ENCODE results near the gene RFPL3. TPM values are rescaled to one million over a fixed set of nuclear protein-coding genes. Genes with fewer than 3 reads are reported as not detected.

The RFPL3 gene
- total and polyA plus RNA-seq, 2 of the 13 experiments (the other 11 are each of a cell fraction or from before 2014, with no cell fraction given): not detected

DNA sequence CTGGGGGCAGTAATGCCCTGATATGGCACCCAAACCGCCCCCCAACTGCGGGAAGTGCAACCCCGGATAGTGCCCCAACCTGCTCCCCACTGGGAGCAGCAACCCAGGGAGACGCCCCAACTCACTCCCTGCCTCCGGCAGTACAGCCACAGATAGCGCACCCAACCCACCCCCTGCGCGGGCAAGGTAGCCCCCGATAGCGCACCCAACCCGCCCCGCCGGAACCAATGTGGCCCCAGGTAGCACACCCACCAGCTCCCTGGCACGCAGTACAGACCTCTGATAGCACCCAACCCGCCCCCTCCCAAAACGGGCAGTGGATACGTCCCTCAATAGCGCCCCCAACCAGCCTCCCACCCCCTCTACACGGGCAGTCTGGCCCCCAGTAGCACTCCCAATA lies 3.8 kb upstream of the RFPL3 start:
- H3K4me2 ChIP-seq (ENCODE audit: low read depth, low read length): no peak overlapping the region
- POLR2A ChIA-PET: no interaction called here
- ATAC-seq: no peak
- intact Hi-C loops (cut with micrococcal nuclease; ENCODE audit: unreplicated experiment): no loop called here
- no peak for DNase-seq (ENCODE audit: low spot score)
- no peaks in the 10 kb centered on the region for H3K4me1 ChIP-seq (ENCODE audit: insufficient read depth, low read length)
- no peaks in the 10 kb centered on the region for H3K9me3 ChIP-seq (ENCODE audit: low read length)
- H3K27ac ChIP-seq (ENCODE audit: extremely low read length, insufficient read depth, low read length): no peak overlapping the region
- no peak overlapping the region for H3K9ac ChIP-seq (ENCODE audit: insufficient read depth, low read depth, low read length)
- no peak overlapping the region for H3K4me3 ChIP-seq (replicated peaks in 1 of 3; ENCODE audit: insufficient read depth in 1 of 3, low read depth in 2 of 3, low read length in 3 of 3)
- TF ChIP-seq RELA (CRISPR knock-in tag; IDR thresholded peaks at IDR 0.05) (no peak), ERF (CRISPR knock-in tag; IDR thresholded peaks at IDR 0.05) (no peak), ZNF224 (CRISPR knock-in tag; IDR thresholded peaks at IDR 0.05) (no peak), PRMT3 (CRISPR knock-in tag; IDR thresholded peaks at IDR 0.05; ENCODE audit: borderline replicate concordance, low read depth) (no peak), PAF1 (CRISPR knock-in tag; IDR thresholded peaks at IDR 0.05) (no peak), MATR3 (CRISPR knock-in tag; IDR thresholded peaks at IDR 0.05) (no peak), ZNF160 (CRISPR knock-in tag; IDR thresholded peaks at IDR 0.05) (no peak), THYN1 (CRISPR knock-in tag; IDR thresholded peaks at IDR 0.05; ENCODE audit: borderline replicate concordance, low read depth) (no peak), ZBTB38 (CRISPR knock-in tag; IDR thresholded peaks at IDR 0.05) (no peak), NCOA2 (CRISPR knock-in tag; IDR thresholded peaks at IDR 0.05) (no peak), ZNF205 (CRISPR knock-in tag; IDR thresholded peaks at IDR 0.05) (no peak)
- TF ChIP-seq, protein P1, sequence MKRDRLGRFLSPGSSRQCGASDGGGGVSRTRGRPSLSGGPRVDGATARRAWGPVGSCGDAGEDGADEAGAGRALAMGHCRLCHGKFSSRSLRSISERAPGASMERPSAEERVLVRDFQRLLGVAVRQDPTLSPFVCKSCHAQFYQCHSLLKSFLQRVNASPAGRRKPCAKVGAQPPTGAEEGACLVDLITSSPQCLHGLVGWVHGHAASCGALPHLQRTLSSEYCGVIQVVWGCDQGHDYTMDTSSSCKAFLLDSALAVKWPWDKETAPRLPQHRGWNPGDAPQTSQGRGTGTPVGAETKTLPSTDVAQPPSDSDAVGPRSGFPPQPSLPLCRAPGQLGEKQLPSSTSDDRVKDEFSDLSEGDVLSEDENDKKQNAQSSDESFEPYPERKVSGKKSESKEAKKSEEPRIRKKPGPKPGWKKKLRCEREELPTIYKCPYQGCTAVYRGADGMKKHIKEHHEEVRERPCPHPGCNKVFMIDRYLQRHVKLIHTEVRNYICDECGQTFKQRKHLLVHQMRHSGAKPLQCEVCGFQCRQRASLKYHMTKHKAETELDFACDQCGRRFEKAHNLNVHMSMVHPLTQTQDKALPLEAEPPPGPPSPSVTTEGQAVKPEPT (CRISPR knock-in tag; IDR thresholded peaks at IDR 0.05; ENCODE audit: low read depth): no peak
- TF ChIP-seq, protein P2, sequence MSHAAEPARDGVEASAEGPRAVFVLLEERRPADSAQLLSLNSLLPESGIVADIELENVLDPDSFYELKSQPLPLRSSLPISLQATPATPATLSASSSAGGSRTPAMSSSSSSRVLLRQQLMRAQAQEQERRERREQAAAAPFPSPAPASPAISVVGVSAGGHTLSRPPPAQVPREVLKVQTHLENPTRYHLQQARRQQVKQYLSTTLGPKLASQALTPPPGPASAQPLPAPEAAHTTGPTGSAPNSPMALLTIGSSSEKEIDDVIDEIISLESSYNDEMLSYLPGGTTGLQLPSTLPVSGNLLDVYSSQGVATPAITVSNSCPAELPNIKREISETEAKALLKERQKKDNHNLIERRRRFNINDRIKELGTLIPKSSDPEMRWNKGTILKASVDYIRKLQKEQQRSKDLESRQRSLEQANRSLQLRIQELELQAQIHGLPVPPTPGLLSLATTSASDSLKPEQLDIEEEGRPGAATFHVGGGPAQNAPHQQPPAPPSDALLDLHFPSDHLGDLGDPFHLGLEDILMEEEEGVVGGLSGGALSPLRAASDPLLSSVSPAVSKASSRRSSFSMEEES (CRISPR knock-in tag; IDR thresholded peaks at IDR 0.05): no peak
- TF ChIP-seq, protein P3, sequence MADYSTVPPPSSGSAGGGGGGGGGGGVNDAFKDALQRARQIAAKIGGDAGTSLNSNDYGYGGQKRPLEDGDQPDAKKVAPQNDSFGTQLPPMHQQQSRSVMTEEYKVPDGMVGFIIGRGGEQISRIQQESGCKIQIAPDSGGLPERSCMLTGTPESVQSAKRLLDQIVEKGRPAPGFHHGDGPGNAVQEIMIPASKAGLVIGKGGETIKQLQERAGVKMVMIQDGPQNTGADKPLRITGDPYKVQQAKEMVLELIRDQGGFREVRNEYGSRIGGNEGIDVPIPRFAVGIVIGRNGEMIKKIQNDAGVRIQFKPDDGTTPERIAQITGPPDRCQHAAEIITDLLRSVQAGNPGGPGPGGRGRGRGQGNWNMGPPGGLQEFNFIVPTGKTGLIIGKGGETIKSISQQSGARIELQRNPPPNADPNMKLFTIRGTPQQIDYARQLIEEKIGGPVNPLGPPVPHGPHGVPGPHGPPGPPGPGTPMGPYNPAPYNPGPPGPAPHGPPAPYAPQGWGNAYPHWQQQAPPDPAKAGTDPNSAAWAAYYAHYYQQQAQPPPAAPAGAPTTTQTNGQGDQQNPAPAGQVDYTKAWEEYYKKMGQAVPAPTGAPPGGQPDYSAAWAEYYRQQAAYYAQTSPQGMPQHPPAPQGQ (CRISPR knock-in tag; IDR thresholded peaks at IDR 0.05; ENCODE audit: borderline replicate concordance): no peak
- H2AFZ ChIP-seq (ENCODE audit: low read length): no peak overlapping the region
- no peaks in the 10 kb centered on the region for H3K27me3 ChIP-seq (ENCODE audit: control insufficient read depth in 1 of 2, insufficient read depth in 2 of 2, low read length in 2 of 2)
- 46% methylated on average over 7 of the region's 19 CpGs for WGBS (ENCODE audit: low lambda C conversion rate)
- BruUV-seq (replicated peaks): no TSS peak
- in situ Hi-C loops (cut with HindIII; ENCODE audit: extremely low pct_ligation_motif_present, low pct_unique_long_range_greater_than_20kb): no loop called here
- H3K36me3 ChIP-seq (replicated peaks in 1 of 2; ENCODE audit: control insufficient read depth in 1 of 2, insufficient read depth in 2 of 2, low read length in 2 of 2): no peaks in the 10 kb centered on the region
- no peaks in the 10 kb centered on the region for H3K79me2 ChIP-seq (ENCODE audit: insufficient read depth, low read length)
- CTCF ChIA-PET (ENCODE audit: low intra/inter-chr PET ratio, low total read pairs): no interaction called here
- no peaks in the 10 kb centered on the region for H4K20me1 ChIP-seq (ENCODE audit: insufficient read depth, low read length)
- FAIRE-seq: no peak

All from HepG2 (cell line).